Nephron progenitor cell (in vitro differentiated cells): ENCODE results near the gene PFKM.
"Not testable (repeated sequence)": the region's sequence is repeated elsewhere in the genome, so short reads cannot be mapped to it uniquely, and the experiment has no call there.

Experiments
- DNase-seq: peaks from one replicate; pipeline ENCODE4 v3.0.0; 2021
- H3K27ac Mint-ChIP-seq: 2 replicates; pipeline ENCODE4 v1.8.0; 2021; ENCODE audit warnings: mild to moderate bottlenecking, moderate library complexity, mixed read lengths
- H3K27me3 Mint-ChIP-seq: 2 replicates; pipeline ENCODE4 v1.8.0; 2021; ENCODE audit warnings: mild to moderate bottlenecking, low read depth, mixed read lengths; ENCODE audit not compliant: poor library complexity
- H3K36me3 Mint-ChIP-seq: 2 replicates; pipeline ENCODE4 v1.8.0; 2021; ENCODE audit warnings: low read depth, mixed read lengths
- H3K4me1 Mint-ChIP-seq: 2 replicates; pipeline ENCODE4 v1.8.0; 2021; ENCODE audit warnings: mixed read lengths
- H3K4me3 Mint-ChIP-seq: 2 replicates; pipeline ENCODE4 v1.8.0; 2021; ENCODE audit warnings: mild to moderate bottlenecking, moderate library complexity, mixed read lengths
- H3K9me3 Mint-ChIP-seq: 2 replicates; pipeline ENCODE4 v1.8.0; 2021; ENCODE audit warnings: mild to moderate bottlenecking, moderate library complexity, mixed read lengths
- TF ChIP-seq, protein P1 (sequence below): fragments of 200-600 bp; sonication (generic); IDR thresholded peaks from 2 replicates; pipeline ENCODE4 v1.5.0; 2021; ENCODE audit warnings: antibody characterized with exemption

The PFKM gene

DNA sequence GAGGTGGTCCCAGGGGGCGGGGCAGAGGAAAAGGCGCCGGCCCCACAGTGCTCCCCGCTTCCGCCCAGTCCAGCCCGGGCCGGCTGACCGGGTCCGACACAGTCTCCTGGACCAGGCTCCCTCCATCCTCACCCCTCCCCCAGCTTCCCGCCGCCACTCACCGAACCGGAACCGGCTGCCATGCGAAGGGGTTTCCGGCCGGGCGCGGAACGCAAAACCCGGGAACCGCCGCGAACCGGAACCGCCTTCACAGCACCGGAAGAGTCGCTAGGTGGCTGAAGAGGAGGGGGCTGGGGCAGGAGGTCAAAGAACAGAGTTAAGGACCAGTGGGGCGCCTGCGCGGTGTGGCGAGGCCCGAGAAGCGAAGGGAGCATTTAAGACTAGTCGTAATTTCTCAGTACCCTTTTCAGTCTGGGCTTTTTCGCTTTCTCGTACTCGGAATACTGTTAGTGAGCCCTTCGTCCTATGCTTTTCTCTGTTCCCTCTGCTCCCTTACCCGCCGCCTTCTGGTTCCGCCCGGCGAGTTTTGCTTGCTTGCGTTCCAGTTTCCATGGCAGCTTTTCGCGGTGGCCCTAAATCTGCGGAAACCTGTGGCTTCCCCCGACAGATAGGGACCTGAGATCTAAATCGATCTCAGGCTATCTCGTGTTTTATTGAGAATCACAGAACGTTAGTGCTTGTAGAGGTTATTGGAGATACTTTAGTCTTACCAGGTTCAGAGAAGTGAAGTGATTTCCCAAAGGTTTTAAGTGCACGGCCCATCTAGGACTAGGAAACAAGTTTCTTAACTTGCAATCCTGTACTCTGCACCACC is 13.1 kb upstream of the PFKM start, which contains the start of gene SENP1:
TSS of gene SENP1 (minus strand) at position 213 of the 814 bp plus-strand sequence. CDS start 4,607 bp downstream, outside the sequence.
- peaks cover 19% of the 10 kb centered on the region for H3K27me3 Mint-ChIP-seq
- no peaks in the 10 kb centered on the region for H3K36me3 Mint-ChIP-seq
- H3K9me3 Mint-ChIP-seq: no peaks in the 10 kb centered on the region
- peak; percentile 88 for DNase-seq
- peaks cover 47% of the 10 kb centered on the region for H3K4me1 Mint-ChIP-seq
- TF ChIP-seq, protein P1, sequence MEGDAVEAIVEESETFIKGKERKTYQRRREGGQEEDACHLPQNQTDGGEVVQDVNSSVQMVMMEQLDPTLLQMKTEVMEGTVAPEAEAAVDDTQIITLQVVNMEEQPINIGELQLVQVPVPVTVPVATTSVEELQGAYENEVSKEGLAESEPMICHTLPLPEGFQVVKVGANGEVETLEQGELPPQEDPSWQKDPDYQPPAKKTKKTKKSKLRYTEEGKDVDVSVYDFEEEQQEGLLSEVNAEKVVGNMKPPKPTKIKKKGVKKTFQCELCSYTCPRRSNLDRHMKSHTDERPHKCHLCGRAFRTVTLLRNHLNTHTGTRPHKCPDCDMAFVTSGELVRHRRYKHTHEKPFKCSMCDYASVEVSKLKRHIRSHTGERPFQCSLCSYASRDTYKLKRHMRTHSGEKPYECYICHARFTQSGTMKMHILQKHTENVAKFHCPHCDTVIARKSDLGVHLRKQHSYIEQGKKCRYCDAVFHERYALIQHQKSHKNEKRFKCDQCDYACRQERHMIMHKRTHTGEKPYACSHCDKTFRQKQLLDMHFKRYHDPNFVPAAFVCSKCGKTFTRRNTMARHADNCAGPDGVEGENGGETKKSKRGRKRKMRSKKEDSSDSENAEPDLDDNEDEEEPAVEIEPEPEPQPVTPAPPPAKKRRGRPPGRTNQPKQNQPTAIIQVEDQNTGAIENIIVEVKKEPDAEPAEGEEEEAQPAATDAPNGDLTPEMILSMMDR: no peak
- peak within 1 kb of the TSS; percentile 95 for H3K4me3 Mint-ChIP-seq
- H3K27ac Mint-ChIP-seq: peak within 1 kb of the TSS; percentile 99

DNA sequence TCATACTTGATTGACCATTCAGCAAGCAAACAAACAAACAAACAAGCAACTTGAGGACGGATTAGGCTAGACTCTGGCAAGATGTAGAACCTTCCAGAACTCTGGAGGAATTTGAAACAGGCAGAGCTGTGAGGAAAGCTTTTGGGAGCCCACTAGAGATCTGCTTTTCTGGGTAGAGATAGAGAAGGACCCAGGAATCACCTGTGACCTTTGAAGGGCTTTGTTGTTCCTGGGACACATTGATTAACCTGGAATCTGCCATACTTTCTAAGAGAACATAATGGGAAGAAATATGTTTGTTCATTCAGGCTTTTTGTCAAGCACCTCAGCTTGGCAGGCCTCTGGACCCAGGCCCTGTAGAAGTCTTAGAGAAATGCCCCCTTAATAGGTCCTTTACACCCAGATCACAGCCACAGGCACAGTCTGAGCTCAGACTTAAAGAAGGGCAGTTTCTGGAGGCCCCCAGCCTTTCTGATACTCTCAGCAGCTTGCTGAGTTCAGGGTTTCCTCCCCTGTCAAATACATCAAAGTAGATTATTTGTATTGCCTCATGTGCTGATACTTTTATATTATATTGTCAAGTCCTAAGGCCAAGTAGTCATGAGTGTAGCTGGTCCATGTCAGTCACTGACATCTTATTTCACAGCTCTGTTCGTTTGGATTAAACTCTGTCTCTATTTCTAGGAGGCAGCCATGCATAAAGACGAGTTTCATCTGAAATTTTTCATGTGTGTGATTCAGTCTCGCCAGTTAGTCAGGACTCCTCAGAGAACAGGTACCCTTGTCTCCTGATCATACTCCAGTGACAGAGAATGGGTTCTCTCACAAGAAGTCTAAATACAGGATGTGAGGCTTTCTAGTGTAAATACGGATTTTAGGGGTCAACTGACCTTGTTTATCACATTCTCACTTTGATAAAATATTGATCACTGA is 12.2 kb upstream of the PFKM start:
- peak overlapping the region; percentile 99 for H3K27ac Mint-ChIP-seq
- peak overlapping the region; percentile 95 for H3K4me3 Mint-ChIP-seq
- TF ChIP-seq, protein P1: no peak
- H3K4me1 Mint-ChIP-seq: peaks cover 43% of the 10 kb centered on the region
- H3K27me3 Mint-ChIP-seq: peaks cover 19% of the 10 kb centered on the region
- H3K9me3 Mint-ChIP-seq: no peaks in the 10 kb centered on the region
- DNase-seq: no peak
- no peaks in the 10 kb centered on the region for H3K36me3 Mint-ChIP-seq

DNA sequence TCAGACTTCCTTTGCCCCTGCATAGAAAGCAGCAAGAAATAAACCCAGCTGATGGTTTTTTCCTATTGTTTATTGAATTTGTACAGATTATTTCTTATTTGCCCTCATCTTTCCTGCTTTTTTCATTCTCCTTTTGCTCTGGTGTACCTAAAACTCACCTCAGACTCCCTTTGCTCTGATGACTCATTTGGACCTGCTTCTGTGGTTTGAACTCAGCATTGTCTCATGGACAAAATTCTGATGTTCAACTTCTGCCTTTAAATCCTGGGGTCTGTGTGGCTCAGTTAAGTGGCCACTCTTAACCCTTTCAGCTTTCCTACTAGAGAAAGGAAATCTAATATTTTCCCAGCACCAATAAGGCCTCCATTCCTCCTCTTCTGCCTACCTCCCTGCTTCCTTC is 9.7 kb upstream of the PFKM start:
- Mint-ChIP-seq H3K4me3 (no peak overlapping the region), H3K36me3 (no peaks in the 10 kb centered on the region), H3K4me1 (peaks cover 27% of the 10 kb centered on the region), H3K27me3 (peaks cover 27% of the 10 kb centered on the region), H3K9me3 (peaks cover 2% of the 10 kb centered on the region), H3K27ac (no peak overlapping the region)
- TF ChIP-seq, protein P1: no peak
- DNase-seq: no peak

DNA sequence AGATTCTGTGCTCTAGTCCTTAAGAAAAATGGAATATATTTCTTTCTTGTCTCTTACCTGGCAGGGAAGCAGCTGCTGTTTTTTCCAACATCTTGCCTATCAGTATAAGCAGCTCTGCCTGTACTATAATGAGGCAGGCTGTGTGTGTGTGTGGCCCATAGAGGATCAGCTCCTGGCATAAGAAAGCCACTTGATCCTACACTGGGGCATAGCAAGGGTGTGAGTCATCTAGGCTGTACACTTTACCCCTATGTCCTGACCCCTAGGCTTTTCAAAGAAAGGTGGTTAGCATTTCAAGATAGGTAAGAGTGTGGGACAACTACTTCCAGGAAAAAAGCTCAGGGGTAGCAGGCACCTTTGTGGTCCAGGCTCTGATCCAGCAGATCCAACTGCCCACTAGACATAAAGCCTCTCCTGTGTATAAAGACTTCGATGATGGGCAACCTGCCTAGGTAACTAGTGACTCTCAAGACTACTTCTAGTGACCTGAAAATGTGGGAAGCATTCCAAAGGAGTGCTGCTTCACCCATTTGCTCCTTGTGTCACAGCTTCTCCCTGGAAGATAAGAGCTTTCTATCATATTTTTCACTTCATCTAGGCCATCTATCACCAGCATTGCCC is 8.4 kb upstream of the PFKM start:
- no peak for DNase-seq
- no peak overlapping the region for H3K4me3 Mint-ChIP-seq
- H3K36me3 Mint-ChIP-seq: no peaks in the 10 kb centered on the region
- H3K27me3 Mint-ChIP-seq: peaks cover 28% of the 10 kb centered on the region
- TF ChIP-seq, protein P1: no peak
- H3K4me1 Mint-ChIP-seq: peaks cover 19% of the 10 kb centered on the region
- no peak overlapping the region for H3K27ac Mint-ChIP-seq
- peaks cover 4% of the 10 kb centered on the region for H3K9me3 Mint-ChIP-seq

DNA sequence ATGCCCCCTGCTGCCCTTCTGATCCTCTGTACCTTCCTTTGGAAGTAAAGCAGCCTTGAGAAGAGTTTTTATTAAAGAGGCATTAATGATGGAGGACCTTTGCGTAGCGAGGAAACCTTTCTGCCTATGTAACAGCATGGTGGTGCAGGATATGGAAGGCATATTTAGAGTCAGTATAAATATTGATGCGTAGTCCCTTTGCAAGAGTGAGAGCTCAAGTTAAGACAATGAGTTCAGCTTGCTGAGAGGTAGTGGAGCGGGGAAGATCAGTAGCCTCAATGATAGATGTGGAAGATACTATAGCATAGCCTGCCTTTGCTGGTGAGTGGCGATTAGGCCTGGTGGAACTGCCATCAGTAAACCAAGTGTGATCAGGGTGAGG is 7.9 kb upstream of the PFKM start:
- Mint-ChIP-seq H3K4me1 (peaks cover 17% of the 10 kb centered on the region), H3K27me3 (peaks cover 26% of the 10 kb centered on the region)
- H3K9me3 Mint-ChIP-seq, H3K4me3 Mint-ChIP-seq, H3K27ac Mint-ChIP-seq, H3K36me3 Mint-ChIP-seq, DNase-seq: not testable (repeated sequence)

DNA sequence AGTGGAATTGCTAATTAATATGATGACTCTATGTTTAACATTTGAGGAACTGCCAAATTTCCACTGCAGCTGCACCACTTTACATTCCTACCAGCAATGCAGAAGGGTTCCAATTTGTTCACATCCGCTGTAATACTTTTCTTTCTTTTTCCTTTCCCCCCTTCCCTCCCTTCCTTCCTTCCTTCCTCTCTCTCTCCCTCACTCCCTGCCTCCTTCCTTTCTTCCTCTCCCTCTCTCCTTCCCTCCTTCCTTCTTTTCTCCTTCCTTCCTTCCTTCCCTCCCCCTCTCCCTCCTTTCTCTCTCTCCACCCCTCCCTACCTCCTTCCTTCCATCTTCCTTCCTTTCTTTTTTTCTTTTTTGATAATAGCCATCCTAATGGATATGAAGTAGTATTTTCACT is 3.2 kb upstream of the PFKM start:
- Mint-ChIP-seq H3K4me1 (peaks cover 31% of the 10 kb centered on the region), H3K9me3 (peaks cover 4% of the 10 kb centered on the region), H3K27me3 (peaks cover 11% of the 10 kb centered on the region), H3K27ac (no peak overlapping the region), H3K4me3 (no peak overlapping the region), H3K36me3 (no peaks in the 10 kb centered on the region)
- TF ChIP-seq, protein P1: no peak
- DNase-seq: no peak
